Mesenchymal stem cell (in vitro differentiated cells and primary cell): ENCODE results near the gene TRAM2.

Experiments used
- DNase-seq: peaks from one replicate; pipeline ENCODE4 v3.0.0-alpha.2; 2013
- H2AFZ ChIP-seq: one replicate; pipeline ENCODE4 v1.6.1; 2013; ENCODE audit warnings: low read depth, mild to moderate bottlenecking, control low read depth, inconsistent platforms, low read length, moderate library complexity
- H2AK5ac ChIP-seq: 2 replicates; pipeline ENCODE4 v1.6.1; 2013; ENCODE audit warnings: low read length, moderate library complexity, mild to moderate bottlenecking, inconsistent platforms; ENCODE audit not compliant: severe bottlenecking
- H2BK120ac ChIP-seq: one replicate; pipeline ENCODE4 v1.6.1; 2013; ENCODE audit warnings: low read depth, mild to moderate bottlenecking, inconsistent platforms, low read length, moderate library complexity
- H2BK12ac ChIP-seq, 2 experiments: one replicate each; pipeline ENCODE4 v1.6.1; 2013; ENCODE audit warnings: inconsistent platforms in 2 of 2, low read length in 2 of 2, mild to moderate bottlenecking in 2 of 2, moderate library complexity in 2 of 2, control low read depth in 1 of 2
- H2BK15ac ChIP-seq: one replicate; pipeline ENCODE4 v1.6.1; 2013; ENCODE audit warnings: mild to moderate bottlenecking, low read depth, inconsistent platforms; ENCODE audit not compliant: poor library complexity, severe bottlenecking
- H2BK5ac ChIP-seq: 2 replicates; pipeline ENCODE4 v1.6.1; 2013; ENCODE audit warnings: low read depth, mild to moderate bottlenecking, low read length, control low read depth, inconsistent platforms; ENCODE audit not compliant: poor library complexity, severe bottlenecking
- H3K14ac ChIP-seq, 2 experiments: one replicate each; pipeline ENCODE4 v1.6.1; 2013; ENCODE audit warnings: inconsistent platforms in 2 of 2, low read length in 2 of 2, control low read depth in 1 of 2, mild to moderate bottlenecking in 1 of 2, moderate library complexity in 1 of 2
- H3K18ac ChIP-seq, 2 experiments: one replicate each; pipeline ENCODE4 v1.6.1; 2013; ENCODE audit warnings: inconsistent platforms in 2 of 2, low read length in 2 of 2, control low read depth in 1 of 2, low read depth in 1 of 2, mild to moderate bottlenecking in 1 of 2
- H3K23ac ChIP-seq, 2 experiments: one replicate each; pipeline ENCODE4 v1.6.1; 2013; ENCODE audit warnings: inconsistent platforms in 2 of 2, low read length in 2 of 2, mild to moderate bottlenecking in 2 of 2, moderate library complexity in 2 of 2, control low read depth in 1 of 2
- H3K27ac ChIP-seq: 2 replicates; pipeline ENCODE4 v1.5.1; 2013; ENCODE audit warnings: mild to moderate bottlenecking, moderate library complexity, low read length, control low read depth, inconsistent platforms; ENCODE audit not compliant: poor library complexity, severe bottlenecking
- H3K27me3 ChIP-seq, 2 experiments: 2 replicates each; pipeline versions ENCODE4 v1.6.1 to v1.7.0; 2013; ENCODE audit warnings: low read length in 2 of 2, mild to moderate bottlenecking in 2 of 2, moderate library complexity in 2 of 2, control low read depth in 1 of 2, inconsistent platforms in 1 of 2; ENCODE audit not compliant: control insufficient read depth in 1 of 2, insufficient read depth in 1 of 2
- H3K36me3 ChIP-seq, 2 experiments: 2 replicates each; pipeline versions ENCODE4 v1.6.1 to v1.7.0; 2013; ENCODE audit warnings: low read length in 2 of 2, control low read depth in 1 of 2, inconsistent platforms in 1 of 2, low read depth in 1 of 2, mild to moderate bottlenecking in 1 of 2; ENCODE audit not compliant: insufficient read depth in 2 of 2, control insufficient read depth in 1 of 2
- H3K4ac ChIP-seq, 2 experiments: one replicate each; pipeline ENCODE4 v1.6.1; 2013; ENCODE audit warnings: inconsistent platforms in 2 of 2, low read length in 2 of 2, mild to moderate bottlenecking in 2 of 2, moderate library complexity in 2 of 2, control low read depth in 1 of 2, low read depth in 1 of 2
- H3K4me1 ChIP-seq: 2 replicates; pipeline ENCODE4 v1.6.1; 2013; ENCODE audit warnings: low read depth, low read length, control low read depth; ENCODE audit not compliant: control insufficient read depth, insufficient read depth
- H3K4me2 ChIP-seq: 2 replicates; pipeline ENCODE4 v1.6.1; 2013; ENCODE audit warnings: low read length, mild to moderate bottlenecking, inconsistent platforms; ENCODE audit not compliant: poor library complexity, severe bottlenecking
- H3K4me3 ChIP-seq, 2 experiments: 2 replicates each; pipeline versions ENCODE4 v1.5.1 to v1.7.0; 2013; ENCODE audit warnings: low read length in 2 of 2, mild to moderate bottlenecking in 2 of 2, control low read depth in 1 of 2, low read depth in 1 of 2; ENCODE audit not compliant: insufficient read depth in 1 of 2
- H3K79me1 ChIP-seq: replicated peaks from 2 replicates; pipeline ENCODE4 v1.6.1; 2013; ENCODE audit warnings: mild to moderate bottlenecking, control low read depth, low read length, inconsistent platforms; ENCODE audit not compliant: poor library complexity, severe bottlenecking
- H3K9ac ChIP-seq: 2 replicates; pipeline ENCODE4 v1.7.0; 2013; ENCODE audit warnings: mild to moderate bottlenecking, low read length, moderate library complexity
- H3K9me3 ChIP-seq: 2 replicates; pipeline ENCODE4 v1.7.0; 2013; ENCODE audit warnings: mild to moderate bottlenecking, low read length; ENCODE audit not compliant: control insufficient read depth
- H4K8ac ChIP-seq: one replicate; pipeline ENCODE4 v1.6.1; 2013; ENCODE audit warnings: inconsistent platforms, mild to moderate bottlenecking, low read length, moderate library complexity
- H4K91ac ChIP-seq: one replicate; pipeline ENCODE4 v1.6.1; 2013; ENCODE audit warnings: mild to moderate bottlenecking, low read length, inconsistent platforms
- WGBS: methylation state at CpG from one replicate; pipeline ENCODE4 v1.1.7; 2013; ENCODE audit warnings: mixed read lengths; 5-methylcytosine and 5-hydroxymethylcytosine counted together

The TRAM2 gene

DNA sequence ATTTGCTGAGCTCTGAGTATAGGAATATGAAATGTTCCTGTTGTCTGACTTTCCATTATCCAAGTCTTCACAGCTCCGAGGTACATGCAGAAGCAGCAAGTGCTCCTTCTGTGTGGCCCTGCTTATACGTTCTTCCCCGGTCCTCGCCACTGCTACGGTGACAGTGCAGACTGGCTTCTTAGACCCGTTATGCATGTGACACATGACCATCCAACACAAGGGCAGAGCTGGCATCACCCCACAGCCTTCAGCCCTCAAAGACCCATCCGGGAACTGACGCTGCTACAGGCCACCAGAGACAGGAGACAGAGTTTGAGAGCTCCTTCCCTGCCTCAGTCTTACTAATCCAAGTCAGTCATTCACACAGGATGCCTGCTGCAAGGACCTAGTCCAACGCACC is 70.4 kb downstream of the TRAM2 start:
- Histone ChIP-seq H3K79me1 (peaks cover 33% of the 10 kb centered on the region), H2BK5ac (no peak overlapping the region), H4K8ac (no peak overlapping the region), H2BK120ac (no peak overlapping the region), H3K9ac (no peak overlapping the region), H3K23ac (no peak overlapping the region), H2BK12ac (peak overlapping the region in 1 of 2 experiments; percentile 59), H3K18ac (no peak overlapping the region), H3K4me3 (no peak overlapping the region), H3K27me3 (no peaks in the 10 kb centered on the region), H4K91ac (peak overlapping the region; percentile 43), H3K4ac (no peak overlapping the region), H2BK15ac (no peak overlapping the region), H3K36me3 (peaks cover 82 to 93% of the 10 kb centered on the region in 2 experiments), H3K4me1 (peaks cover 37% of the 10 kb centered on the region), H3K27ac (no peak overlapping the region), H2AK5ac (no peak overlapping the region), H3K14ac (no peak overlapping the region), H3K9me3 (no peaks in the 10 kb centered on the region), H2AFZ (no peak overlapping the region), H3K4me2 (no peak overlapping the region)
- WGBS, result 91% methylated on average over 9 of the region's 9 CpGs
- no peak for DNase-seq

DNA sequence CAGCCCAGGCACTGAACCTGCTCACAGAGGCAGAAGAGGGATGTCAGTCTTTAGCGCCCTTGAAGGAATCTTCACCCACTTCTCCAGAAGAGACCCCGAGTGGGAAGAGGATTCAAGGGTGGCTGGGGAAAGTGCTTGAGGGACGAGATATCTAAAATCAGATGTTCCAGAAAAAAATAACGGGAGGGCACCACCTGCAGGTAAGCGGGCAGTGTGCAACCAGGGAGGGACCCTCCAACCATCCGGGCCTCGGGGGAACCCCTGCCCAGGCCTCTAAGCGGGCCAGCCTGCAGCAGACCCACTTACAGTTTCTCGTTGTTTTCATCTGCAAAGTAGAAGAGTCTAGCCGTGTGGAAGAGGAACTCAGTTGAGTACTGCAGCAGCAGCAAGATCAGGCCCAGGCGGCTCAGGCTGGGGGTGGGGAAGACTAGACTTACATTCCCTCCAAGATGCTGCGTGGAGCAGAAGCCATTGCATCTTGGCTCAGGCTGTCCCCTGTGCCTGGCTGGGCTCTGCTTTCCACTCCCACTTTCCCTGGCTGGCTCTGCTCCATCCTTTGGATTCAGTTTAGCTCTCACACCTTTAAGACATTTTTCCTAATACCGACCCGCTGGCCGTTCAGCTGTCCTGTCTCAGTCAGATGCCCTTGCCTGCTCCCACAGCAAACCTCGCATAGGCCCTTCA is 71.0 kb downstream of the TRAM2 start:
- Histone ChIP-seq H3K4me2 (no peak overlapping the region), H4K8ac (no peak overlapping the region), H2BK15ac (no peak overlapping the region), H3K4ac (no peak overlapping the region), H3K4me3 (no peak overlapping the region), H3K18ac (peak overlapping the region; percentile 9 to 28), H3K4me1 (peaks cover 34% of the 10 kb centered on the region), H3K79me1 (peaks cover 33% of the 10 kb centered on the region), H3K27me3 (no peaks in the 10 kb centered on the region), H2BK12ac (no peak overlapping the region), H2BK5ac (no peak overlapping the region), H2BK120ac (no peak overlapping the region), H3K9ac (no peak overlapping the region), H3K9me3 (no peaks in the 10 kb centered on the region), H3K23ac (no peak overlapping the region), H3K36me3 (peaks cover 80 to 98% of the 10 kb centered on the region in 2 experiments), H2AK5ac (peak overlapping the region; percentile 27), H4K91ac (peak overlapping the region; percentile 43), H3K27ac (no peak overlapping the region), H3K14ac (peak overlapping the region in 1 of 2 experiments; percentile 83), H2AFZ (no peak overlapping the region)
- WGBS, result 97% methylated on average over 16 of the region's 16 CpGs
- DNase-seq, result no peak

DNA sequence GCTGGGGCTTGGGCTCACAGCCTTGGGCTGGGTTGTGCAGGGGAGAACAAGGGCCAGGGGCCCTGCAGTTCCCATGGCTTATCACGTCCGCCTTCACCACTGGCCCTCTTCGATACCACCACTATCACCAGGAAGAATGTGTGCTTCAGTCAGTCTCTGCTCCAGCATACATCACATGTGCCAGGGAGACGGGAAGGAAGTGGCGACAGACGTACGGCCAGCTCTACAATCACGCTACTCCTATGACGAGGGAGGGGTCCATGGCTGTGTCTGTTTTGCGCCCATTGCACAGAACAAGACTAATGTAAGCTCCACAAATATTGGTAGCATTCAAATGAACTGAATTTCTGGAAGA is 72.1 kb downstream of the TRAM2 start:
- Histone ChIP-seq H3K14ac (no peak overlapping the region), H2BK5ac (no peak overlapping the region), H4K91ac (peak overlapping the region; percentile 84), H2BK15ac (no peak overlapping the region), H2BK120ac (no peak overlapping the region), H3K18ac (peak overlapping the region; percentile 0 to 95), H3K23ac (no peak overlapping the region), H3K4me1 (peaks cover 41% of the 10 kb centered on the region), H3K4me3 (no peak overlapping the region), H3K36me3 (peaks cover 91 to 97% of the 10 kb centered on the region in 2 experiments), H3K9me3 (no peaks in the 10 kb centered on the region), H3K27me3 (no peaks in the 10 kb centered on the region), H3K4me2 (no peak overlapping the region), H2AFZ (no peak overlapping the region), H4K8ac (peak overlapping the region; percentile 1), H3K9ac (peak overlapping the region; percentile 8), H2BK12ac (peak overlapping the region in 1 of 2 experiments; percentile 19), H2AK5ac (peak overlapping the region; percentile 83), H3K79me1 (peaks cover 41% of the 10 kb centered on the region), H3K27ac (peak overlapping the region; percentile 80), H3K4ac (peak overlapping the region in 1 of 2 experiments; percentile 27)
- no peak for DNase-seq
- 94% methylated on average over 10 of the region's 10 CpGs for WGBS

DNA sequence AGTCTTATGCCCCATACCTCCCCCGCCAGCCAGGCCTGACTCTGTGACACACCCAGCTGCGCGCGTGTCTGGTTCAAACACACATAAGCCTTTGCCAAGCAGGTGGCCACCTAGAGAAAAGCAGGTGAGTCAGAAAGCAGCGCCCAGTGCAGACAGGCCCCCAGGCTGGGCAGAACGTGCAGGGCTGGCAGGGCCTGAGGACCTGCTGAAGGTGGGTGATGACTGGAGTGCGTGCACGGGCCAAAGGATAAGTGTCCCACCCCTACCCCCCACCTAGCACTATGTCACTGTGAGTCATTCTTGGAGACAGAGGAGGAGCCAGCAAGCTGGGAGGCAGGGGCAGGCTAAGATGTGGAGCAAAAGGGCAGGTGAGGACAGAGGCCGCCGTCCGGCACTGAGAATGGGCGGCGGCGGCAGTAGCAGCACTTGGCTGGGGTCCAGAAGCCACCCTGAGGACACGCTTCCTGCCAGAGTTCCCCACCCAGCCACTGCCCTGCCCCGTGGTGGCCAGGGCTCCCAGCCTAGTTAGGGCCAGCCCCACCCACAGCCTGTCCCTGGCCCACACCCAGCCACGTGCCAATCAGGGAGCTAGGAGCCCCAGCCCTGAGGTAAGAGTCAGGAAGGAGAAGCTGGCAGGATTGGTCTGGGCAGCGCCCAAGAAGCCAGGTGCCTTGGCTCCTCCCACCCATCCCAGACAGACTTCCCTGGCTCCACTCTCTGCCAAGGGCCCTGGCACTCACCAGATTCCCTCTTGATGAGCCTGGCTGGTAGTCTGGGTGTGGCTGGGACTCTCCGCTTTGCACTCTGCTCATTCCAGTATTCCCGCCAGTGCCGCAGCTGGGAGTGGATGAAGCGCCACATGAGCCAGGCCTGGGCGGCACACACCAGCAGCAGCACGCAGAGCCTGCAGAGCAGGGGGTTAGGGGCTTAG is 72.7 kb downstream of the TRAM2 start:
- peaks cover 87 to 96% of the 10 kb centered on the region in 2 experiments for H3K36me3 ChIP-seq
- peak overlapping the region; percentile 80 for H3K27ac ChIP-seq
- H3K9me3 ChIP-seq, result no peaks in the 10 kb centered on the region
- peak overlapping the region in 1 of 2 experiments; percentile 85 for H3K14ac ChIP-seq
- H3K4me1 ChIP-seq, result peaks cover 37% of the 10 kb centered on the region
- peaks cover 41% of the 10 kb centered on the region for H3K79me1 ChIP-seq
- peak overlapping the region; percentile 61 for H3K9ac ChIP-seq
- H4K8ac ChIP-seq, result peak overlapping the region; percentile 67
- peak overlapping the region; percentile 45 to 68 for H3K4ac ChIP-seq
- H3K23ac ChIP-seq, result no peak overlapping the region
- H3K4me2 ChIP-seq, result no peak overlapping the region
- DNase-seq, result peak; percentile 91
- H2BK5ac ChIP-seq, result peak overlapping the region; percentile 60
- H4K91ac ChIP-seq, result peak overlapping the region; percentile 84
- H3K18ac ChIP-seq, result peak overlapping the region; percentile 86 to 95
- H2BK12ac ChIP-seq, result peak overlapping the region in 1 of 2 experiments; percentile 68
- H2BK15ac ChIP-seq, result peak overlapping the region; percentile 17
- H3K4me3 ChIP-seq, result no peak overlapping the region
- H3K27me3 ChIP-seq, result no peaks in the 10 kb centered on the region
- peak overlapping the region; percentile 83 for H2AK5ac ChIP-seq
- H2AFZ ChIP-seq, result no peak overlapping the region
- H2BK120ac ChIP-seq, result no peak overlapping the region
- WGBS, result 63% methylated on average over 20 of the region's 24 CpGs
